Measurements from ENCODE around the gene CARNS1.

The CARNS1 gene

GRCh38 chr11:67376063-67376820 lies 39.2 kb upstream of the CARNS1 start:
- DNase-seq (ENCODE audit: low read depth in 3 of 3): no peak

- no peak for DNase-seq (ENCODE audit: low read depth in 3 of 3)
These were observed 38.3 kb upstream of the CARNS1 start for GRCh38 chr11:67376873-67377808.

GRCh38 chr11:67378544-67378943 lies 36.9 kb upstream of the CARNS1 start:
- no peak for DNase-seq (ENCODE audit: low read depth in 3 of 3)

GRCh38 chr11:67379061-67380058 lies 36.1 kb upstream of the CARNS1 start:
- no peak for DNase-seq (ENCODE audit: low read depth in 3 of 3)

- DNase-seq (ENCODE audit: low read depth in 3 of 3): no peak
These were observed 34.1 kb upstream of the CARNS1 start for GRCh38 chr11:67381244-67381972.

GRCh38 chr11:67382276-67383136 lies 33.0 kb upstream of the CARNS1 start:
- DNase-seq (ENCODE audit: low read depth in 3 of 3): peak; percentile 66 to 73 (median 70)

GRCh38 chr11:67384851-67385366 lies 30.6 kb upstream of the CARNS1 start:
- no peak for DNase-seq (ENCODE audit: low read depth in 3 of 3)

GRCh38 chr11:67387069-67387468 lies 28.4 kb upstream of the CARNS1 start:
- DNase-seq (ENCODE audit: low read depth in 3 of 3): no peak

- no peak for DNase-seq (ENCODE audit: low read depth in 3 of 3)
These were observed 28.0 kb upstream of the CARNS1 start for GRCh38 chr11:67387518-67387917.

- DNase-seq (ENCODE audit: low read depth in 3 of 3): no peak
These were observed 26.0 kb upstream of the CARNS1 start for GRCh38 chr11:67389477-67389876.

GRCh38 chr11:67390947-67391303 lies 24.6 kb upstream of the CARNS1 start:
- DNase-seq (ENCODE audit: low read depth in 3 of 3): no peak

GRCh38 chr11:67391304-67392182 lies 23.9 kb upstream of the CARNS1 start, which contains the start of gene RAD9A:
Gene RAD9A, plus strand, starts transcription at chr11:67391986. Its CDS starts 59 bp downstream, at chr11:67392045.
- DNase-seq (ENCODE audit: low read depth in 3 of 3): peak; percentile 83 to 95 (median 84)

- no peak for DNase-seq (ENCODE audit: low read depth in 3 of 3)
These were observed 23.2 kb upstream of the CARNS1 start for GRCh38 chr11:67392183-67392715.

- no peak for DNase-seq (ENCODE audit: low read depth in 3 of 3)
These were observed 22.0 kb upstream of the CARNS1 start for GRCh38 chr11:67393437-67393836.

GRCh38 chr11:67393990-67394389 lies 21.5 kb upstream of the CARNS1 start:
- no peak for DNase-seq (ENCODE audit: low read depth in 3 of 3)

- no peak for DNase-seq (ENCODE audit: low read depth in 3 of 3)
These were observed 19.8 kb upstream of the CARNS1 start for GRCh38 chr11:67395555-67396258.

GRCh38 chr11:67396259-67396581 lies 19.3 kb upstream of the CARNS1 start:
- no peak for DNase-seq (ENCODE audit: low read depth in 3 of 3)
